Fibroblast of skin of scalp (primary cell): Measurements from ENCODE around the gene PPP2R5B.

ENCODE experiments used
- DNase-seq: peaks from one replicate; pipeline ENCODE4 v3.0.0-alpha.2; 2013

The PPP2R5B gene

GRCh38 chr11:64908766-64909165 is 15.7 kb upstream of the PPP2R5B start:
- DNase-seq, result no peak

- no peak for DNase-seq
Observed at GRCh38 chr11:64909653-64910343, 14.7 kb upstream of the PPP2R5B start.

GRCh38 chr11:64910451-64911093 is 13.9 kb upstream of the PPP2R5B start:
- DNase-seq, result no peak

- DNase-seq, result no peak
Observed at GRCh38 chr11:64911142-64911541, 13.3 kb upstream of the PPP2R5B start.

- DNase-seq, result no peak
Observed at GRCh38 chr11:64911689-64912088, 12.8 kb upstream of the PPP2R5B start.

GRCh38 chr11:64913171-64913727 is 11.2 kb upstream of the PPP2R5B start:
- DNase-seq, result no peak

- DNase-seq, result no peak
Observed at GRCh38 chr11:64914123-64914522, 10.4 kb upstream of the PPP2R5B start.

GRCh38 chr11:64915376-64915887 is 9.1 kb upstream of the PPP2R5B start:
- DNase-seq, result no peak

GRCh38 chr11:64916040-64916774 is 8.3 kb upstream of the PPP2R5B start:
- no peak for DNase-seq

- peak; percentile 100 for DNase-seq
Observed at GRCh38 chr11:64916775-64917662, 7.5 kb upstream of the PPP2R5B start, which contains the start of gene ATG2A. TSS of gene ATG2A (minus strand) at chr11:64917209. CDS start at chr11:64917135, 74 bp downstream.

- DNase-seq, result no peak
Observed at GRCh38 chr11:64917663-64917995, 6.9 kb upstream of the PPP2R5B start.

GRCh38 chr11:64918017-64918416 is 6.5 kb upstream of the PPP2R5B start:
- peak; percentile 68 for DNase-seq

- no peak for DNase-seq
Observed at GRCh38 chr11:64919627-64920026, 4.9 kb upstream of the PPP2R5B start.

- DNase-seq, result no peak
Observed at GRCh38 chr11:64920124-64920523, 4.4 kb upstream of the PPP2R5B start.

GRCh38 chr11:64921384-64921783 is 3.1 kb upstream of the PPP2R5B start:
- DNase-seq, result no peak

- DNase-seq, result no peak
Observed at GRCh38 chr11:64923151-64923661, 1.3 kb upstream of the PPP2R5B start.

GRCh38 chr11:64924910-64925284 is 408 bp downstream of the PPP2R5B start:
- DNase-seq, result no peak

- DNase-seq, result no peak
Observed at GRCh38 chr11:64925536-64926436, 1.3 kb downstream of the PPP2R5B start.

GRCh38 chr11:64926689-64927088 is 2.2 kb downstream of the PPP2R5B start:
- DNase-seq, result no peak

- DNase-seq, result no peak
Observed at GRCh38 chr11:64928957-64929356, 4.5 kb downstream of the PPP2R5B start.

- DNase-seq, result no peak
Observed at GRCh38 chr11:64929625-64930024, 5.1 kb downstream of the PPP2R5B start.
